ENCODE results near the gene BEST1. TPM values are rescaled to one million over a fixed set of nuclear protein-coding genes. Genes with fewer than 3 reads are reported as not detected.

The BEST1 gene
- not detected in 2 replicates for polyA plus RNA-seq

GRCh38 chr11:61950035-61950547 lies at the start of gene BEST1:
Gene BEST1, plus strand, starts transcription at chr11:61950351. Its CDS starts 1,456 bp downstream, at chr11:61951807.

DNA sequence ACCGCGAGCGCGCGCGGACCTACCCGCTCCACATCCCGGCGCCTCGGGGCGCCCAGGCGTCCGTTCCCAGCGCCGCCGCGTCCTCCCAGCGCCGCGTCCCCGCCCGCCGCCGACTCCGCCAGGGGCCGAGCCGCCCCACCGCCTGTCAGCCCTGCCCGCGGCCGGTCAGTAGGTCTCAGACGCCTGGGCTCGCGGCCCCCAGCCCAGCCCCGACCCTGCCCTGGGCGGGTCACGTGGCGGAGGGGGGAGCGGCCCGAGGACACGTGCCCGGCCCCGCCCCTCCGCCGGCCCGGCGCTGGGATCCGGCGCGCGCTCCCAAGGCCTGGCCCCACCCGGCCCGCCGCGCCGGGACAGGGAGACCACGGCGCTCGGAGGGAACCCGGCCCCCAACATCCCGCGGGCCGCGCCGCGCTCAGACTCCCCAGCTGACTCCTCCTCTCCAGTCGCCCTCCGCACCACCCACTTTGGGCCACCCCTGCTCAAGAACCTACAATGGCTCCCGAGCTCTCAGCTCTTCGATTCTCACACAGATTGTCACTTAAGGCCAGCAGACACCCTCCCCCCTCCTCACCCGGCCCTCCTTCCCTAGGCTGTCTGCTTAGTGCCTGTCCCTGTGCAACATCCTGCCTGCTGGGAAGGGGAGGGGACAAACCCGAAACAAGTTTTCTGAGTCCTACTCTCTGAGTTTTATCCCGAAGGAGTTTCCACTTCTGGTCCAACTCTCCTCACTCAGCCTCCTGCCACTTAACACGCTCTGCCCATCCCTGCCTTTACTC lies 32.6 kb upstream of the BEST1 start, which contains the start of gene RAB3IL1:
TSS of gene RAB3IL1 (minus strand) at position 233 of the 776 bp plus-strand sequence. CDS start at position 34, 199 bp downstream.

GRCh38 chr11:61967116-61967923 lies 17.2 kb downstream of the BEST1 start, which contains the start of gene FTH1:
Gene FTH1, minus strand, starts transcription at chr11:61967634. Its CDS starts 209 bp downstream, at chr11:61967425.

Other genes starting within 250 kb of the BEST1 start
- gene MYRF, start 197.7 kb upstream of the BEST1 start, polyA plus RNA-seq: 0.06 TPM in 1 of 2 replicates, not detected in the other
- gene TMEM258, start 157.8 kb upstream of the BEST1 start, polyA plus RNA-seq: 402 and 501 TPM in 2 replicates
- gene FEN1, start 157.4 kb upstream of the BEST1 start, polyA plus RNA-seq: 12.6 and 17.0 TPM in 2 replicates
- gene FADS1, start 133.3 kb upstream of the BEST1 start, polyA plus RNA-seq: 25.7 and 34.0 TPM in 2 replicates
- gene FADS2, start 122.1 kb upstream of the BEST1 start, polyA plus RNA-seq: 7.3 and 9.6 TPM in 2 replicates
- gene FADS3, start 58.8 kb upstream of the BEST1 start, polyA plus RNA-seq: 0.51 TPM in 1 of 2 replicates, not detected in the other
- gene RAB3IL1, start 32.8 kb upstream of the BEST1 start, polyA plus RNA-seq: 0.14 and 0.15 TPM in 2 replicates
- gene FTH1, start 17.3 kb downstream of the BEST1 start, polyA plus RNA-seq: 157 and 245 TPM in 2 replicates
- gene INCENP, start 173.7 kb downstream of the BEST1 start, polyA plus RNA-seq: 4.7 and 5.6 TPM in 2 replicates
- gene SCGB1D1, start 239.9 kb downstream of the BEST1 start, polyA plus RNA-seq: not detected in 2 replicates